ENCODE measurements around the gene SNX17. TPM values are rescaled to one million over a fixed set of nuclear protein-coding genes. Genes with fewer than 3 reads are reported as not detected.

SNX17 gene
- total and polyA plus RNA-seq, 2 of the 13 experiments (the other 11 are each of a cell fraction or from before 2014, with no cell fraction given), result 75.0 to 109 TPM

GRCh38 chr2:27320958-27321543 is 49.4 kb upstream of the SNX17 start (continued):
- TF ChIP-seq, protein P1, sequence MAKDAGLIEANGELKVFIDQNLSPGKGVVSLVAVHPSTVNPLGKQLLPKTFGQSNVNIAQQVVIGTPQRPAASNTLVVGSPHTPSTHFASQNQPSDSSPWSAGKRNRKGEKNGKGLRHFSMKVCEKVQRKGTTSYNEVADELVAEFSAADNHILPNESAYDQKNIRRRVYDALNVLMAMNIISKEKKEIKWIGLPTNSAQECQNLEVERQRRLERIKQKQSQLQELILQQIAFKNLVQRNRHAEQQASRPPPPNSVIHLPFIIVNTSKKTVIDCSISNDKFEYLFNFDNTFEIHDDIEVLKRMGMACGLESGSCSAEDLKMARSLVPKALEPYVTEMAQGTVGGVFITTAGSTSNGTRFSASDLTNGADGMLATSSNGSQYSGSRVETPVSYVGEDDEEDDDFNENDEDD (CRISPR knock-in tag; IDR thresholded peaks at IDR 0.05; ENCODE audit: borderline replicate concordance), result peak; percentile 71; the same call in 1 of the 2 replicates
- TF ChIP-seq CCDC6 (CRISPR knock-in tag; IDR thresholded peaks at IDR 0.05) (0 out of 2 replicates have a peak, but pooled peaks have one; percentile 33), SSRP1 (CRISPR knock-in tag; IDR thresholded peaks at IDR 0.05) (peak; percentile 85; the same call in 1 of the 2 replicates), ZNF180 (CRISPR knock-in tag; IDR thresholded peaks at IDR 0.05; ENCODE audit: borderline replicate concordance, low read depth) (no peak), PHF20 (CRISPR knock-in tag; IDR thresholded peaks at IDR 0.05) (peak; percentile 56; the same call in 1 of the 2 replicates), CREB1 (IDR thresholded peaks at IDR 0.05) (peak; percentile 95), CREB1 (CRISPR knock-in tag; IDR thresholded peaks at IDR 0.05) (peak; percentile 91), MEIS2 (CRISPR knock-in tag; IDR thresholded peaks at IDR 0.05) (peak; percentile 93), ZNF138 (CRISPR knock-in tag; IDR thresholded peaks at IDR 0.05; ENCODE audit: low read depth) (no peak), THAP11 (CRISPR knock-in tag; IDR thresholded peaks at IDR 0.05) (peak; percentile 93), ZNF143 (CRISPR knock-in tag; IDR thresholded peaks at IDR 0.05) (peak; percentile 72; the same call in 1 of the 2 replicates), SP140L (CRISPR knock-in tag; IDR thresholded peaks at IDR 0.05; ENCODE audit: borderline replicate concordance) (0 out of 2 replicates have a peak, but pooled peaks have one; percentile 13), ZSCAN9 (CRISPR knock-in tag; IDR thresholded peaks at IDR 0.05; ENCODE audit: borderline replicate concordance) (peak; percentile 87; the same call in 1 of the 2 replicates), KMT2A (CRISPR knock-in tag; IDR thresholded peaks at IDR 0.05) (peak; percentile 36; the same call in 1 of the 2 replicates), RAD21 (CRISPR knock-in tag; IDR thresholded peaks at IDR 0.05) (peak; percentile 87), ZBTB34 (CRISPR knock-in tag; IDR thresholded peaks at IDR 0.05) (no peak), DR1 (CRISPR knock-in tag; IDR thresholded peaks at IDR 0.05) (no peak; the same call in 1 of the 2 replicates), NAIF1 (CRISPR knock-in tag; IDR thresholded peaks at IDR 0.05; ENCODE audit: borderline replicate concordance) (peak; percentile 81; the same call in 1 of the 2 replicates), FOXP1 (IDR thresholded peaks at IDR 0.05) (no peak), FOXP1 (CRISPR knock-in tag; IDR thresholded peaks at IDR 0.05) (peak; percentile 50)
- TF ChIP-seq, protein P2, sequence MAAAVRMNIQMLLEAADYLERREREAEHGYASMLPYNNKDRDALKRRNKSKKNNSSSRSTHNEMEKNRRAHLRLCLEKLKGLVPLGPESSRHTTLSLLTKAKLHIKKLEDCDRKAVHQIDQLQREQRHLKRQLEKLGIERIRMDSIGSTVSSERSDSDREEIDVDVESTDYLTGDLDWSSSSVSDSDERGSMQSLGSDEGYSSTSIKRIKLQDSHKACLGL (CRISPR knock-in tag; IDR thresholded peaks at IDR 0.05), result no peak
- TF ChIP-seq, protein P3, sequence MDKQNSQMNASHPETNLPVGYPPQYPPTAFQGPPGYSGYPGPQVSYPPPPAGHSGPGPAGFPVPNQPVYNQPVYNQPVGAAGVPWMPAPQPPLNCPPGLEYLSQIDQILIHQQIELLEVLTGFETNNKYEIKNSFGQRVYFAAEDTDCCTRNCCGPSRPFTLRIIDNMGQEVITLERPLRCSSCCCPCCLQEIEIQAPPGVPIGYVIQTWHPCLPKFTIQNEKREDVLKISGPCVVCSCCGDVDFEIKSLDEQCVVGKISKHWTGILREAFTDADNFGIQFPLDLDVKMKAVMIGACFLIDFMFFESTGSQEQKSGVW (CRISPR knock-in tag; IDR thresholded peaks at IDR 0.05; ENCODE audit: borderline replicate concordance), result no peak
- TF ChIP-seq, protein P4, sequence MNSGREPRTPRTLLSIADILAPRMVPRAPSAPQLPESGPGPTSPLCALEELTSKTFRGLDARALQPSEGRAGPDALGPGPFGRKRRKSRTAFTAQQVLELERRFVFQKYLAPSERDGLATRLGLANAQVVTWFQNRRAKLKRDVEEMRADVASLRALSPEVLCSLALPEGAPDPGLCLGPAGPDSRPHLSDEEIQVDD (CRISPR knock-in tag; IDR thresholded peaks at IDR 0.05; ENCODE audit: borderline replicate concordance), result 0 out of 2 replicates have a peak, but pooled peaks have one; percentile 54

Data from HepG2 (cell line).